ENCODE results near the gene HDAC4.

DNA sequence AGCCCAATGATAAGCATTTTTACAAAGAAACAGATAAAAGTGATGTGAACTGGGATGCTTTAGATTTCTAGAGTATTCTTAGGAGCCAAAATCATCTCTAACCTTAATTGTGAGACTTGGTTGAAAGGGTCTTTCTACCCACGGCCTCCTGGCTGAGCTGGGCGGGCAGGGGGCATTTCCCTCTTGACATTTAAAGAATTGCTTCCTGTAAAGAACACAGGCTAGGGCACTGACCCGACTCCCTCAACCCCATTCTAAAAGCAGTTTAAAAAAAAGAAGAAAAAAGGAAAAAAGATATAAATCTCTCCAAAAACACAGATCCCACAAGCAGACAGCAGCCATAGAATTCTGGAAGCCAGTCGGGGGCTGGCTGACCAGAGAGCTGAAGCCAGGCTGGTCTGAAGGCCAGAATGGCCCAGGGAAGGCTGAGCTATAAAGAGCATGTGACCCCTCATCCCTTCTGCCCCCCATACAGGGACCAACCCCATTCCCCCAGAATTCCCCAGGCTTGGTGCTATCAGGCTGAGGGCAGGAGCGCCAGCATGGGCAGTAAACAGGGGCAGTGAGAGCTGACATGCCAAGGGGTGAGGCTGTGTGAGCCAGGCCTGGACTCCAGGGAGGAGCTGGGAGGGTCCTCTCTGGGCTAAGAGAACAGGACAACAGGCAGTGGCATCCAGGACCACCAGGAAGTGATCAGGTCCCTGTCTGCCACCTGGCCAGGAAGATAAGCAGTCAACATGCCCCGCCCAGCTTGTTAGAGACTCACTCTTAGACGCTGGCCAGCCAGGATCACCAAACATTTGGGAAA lies 188.5 kb downstream of the HDAC4 start:
- no peak for TF ChIP-seq POLR2AphosphoS5 (IDR thresholded peaks at IDR 0.05; ENCODE audit: low read depth)
- TF ChIP-seq, protein P1, sequence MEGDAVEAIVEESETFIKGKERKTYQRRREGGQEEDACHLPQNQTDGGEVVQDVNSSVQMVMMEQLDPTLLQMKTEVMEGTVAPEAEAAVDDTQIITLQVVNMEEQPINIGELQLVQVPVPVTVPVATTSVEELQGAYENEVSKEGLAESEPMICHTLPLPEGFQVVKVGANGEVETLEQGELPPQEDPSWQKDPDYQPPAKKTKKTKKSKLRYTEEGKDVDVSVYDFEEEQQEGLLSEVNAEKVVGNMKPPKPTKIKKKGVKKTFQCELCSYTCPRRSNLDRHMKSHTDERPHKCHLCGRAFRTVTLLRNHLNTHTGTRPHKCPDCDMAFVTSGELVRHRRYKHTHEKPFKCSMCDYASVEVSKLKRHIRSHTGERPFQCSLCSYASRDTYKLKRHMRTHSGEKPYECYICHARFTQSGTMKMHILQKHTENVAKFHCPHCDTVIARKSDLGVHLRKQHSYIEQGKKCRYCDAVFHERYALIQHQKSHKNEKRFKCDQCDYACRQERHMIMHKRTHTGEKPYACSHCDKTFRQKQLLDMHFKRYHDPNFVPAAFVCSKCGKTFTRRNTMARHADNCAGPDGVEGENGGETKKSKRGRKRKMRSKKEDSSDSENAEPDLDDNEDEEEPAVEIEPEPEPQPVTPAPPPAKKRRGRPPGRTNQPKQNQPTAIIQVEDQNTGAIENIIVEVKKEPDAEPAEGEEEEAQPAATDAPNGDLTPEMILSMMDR (conservative IDR thresholded peaks at IDR 0.05; ENCODE audit: low read depth in 2 of 2), result no peak
- TF ChIP-seq, protein P2, sequence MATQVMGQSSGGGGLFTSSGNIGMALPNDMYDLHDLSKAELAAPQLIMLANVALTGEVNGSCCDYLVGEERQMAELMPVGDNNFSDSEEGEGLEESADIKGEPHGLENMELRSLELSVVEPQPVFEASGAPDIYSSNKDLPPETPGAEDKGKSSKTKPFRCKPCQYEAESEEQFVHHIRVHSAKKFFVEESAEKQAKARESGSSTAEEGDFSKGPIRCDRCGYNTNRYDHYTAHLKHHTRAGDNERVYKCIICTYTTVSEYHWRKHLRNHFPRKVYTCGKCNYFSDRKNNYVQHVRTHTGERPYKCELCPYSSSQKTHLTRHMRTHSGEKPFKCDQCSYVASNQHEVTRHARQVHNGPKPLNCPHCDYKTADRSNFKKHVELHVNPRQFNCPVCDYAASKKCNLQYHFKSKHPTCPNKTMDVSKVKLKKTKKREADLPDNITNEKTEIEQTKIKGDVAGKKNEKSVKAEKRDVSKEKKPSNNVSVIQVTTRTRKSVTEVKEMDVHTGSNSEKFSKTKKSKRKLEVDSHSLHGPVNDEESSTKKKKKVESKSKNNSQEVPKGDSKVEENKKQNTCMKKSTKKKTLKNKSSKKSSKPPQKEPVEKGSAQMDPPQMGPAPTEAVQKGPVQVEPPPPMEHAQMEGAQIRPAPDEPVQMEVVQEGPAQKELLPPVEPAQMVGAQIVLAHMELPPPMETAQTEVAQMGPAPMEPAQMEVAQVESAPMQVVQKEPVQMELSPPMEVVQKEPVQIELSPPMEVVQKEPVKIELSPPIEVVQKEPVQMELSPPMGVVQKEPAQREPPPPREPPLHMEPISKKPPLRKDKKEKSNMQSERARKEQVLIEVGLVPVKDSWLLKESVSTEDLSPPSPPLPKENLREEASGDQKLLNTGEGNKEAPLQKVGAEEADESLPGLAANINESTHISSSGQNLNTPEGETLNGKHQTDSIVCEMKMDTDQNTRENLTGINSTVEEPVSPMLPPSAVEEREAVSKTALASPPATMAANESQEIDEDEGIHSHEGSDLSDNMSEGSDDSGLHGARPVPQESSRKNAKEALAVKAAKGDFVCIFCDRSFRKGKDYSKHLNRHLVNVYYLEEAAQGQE (IDR thresholded peaks at IDR 0.05; ENCODE audit: unreplicated experiment), result no peak
- no peak for TF ChIP-seq JUNB (IDR thresholded peaks at IDR 0.05; ENCODE audit: unreplicated experiment)
- no peak for TF ChIP-seq EZH2phosphoT487 (IDR thresholded peaks at IDR 0.05; ENCODE audit: unreplicated experiment)

All from GM23338 (cell line).